K562 (cell line): ENCODE data around the gene THRSP. TPM values are rescaled to one million over a fixed set of nuclear protein-coding genes. Genes with fewer than 3 reads are reported as not detected.

Source experiments
- ATAC-seq: fragments of 200-7000 bp; cut with Tn5 transposase; 3 replicates; pipeline ENCODE4 v1.9.1; 2020; ENCODE audit warnings: moderate library complexity
- BruUV-seq: library from RNA; stranded (reverse); fragments of 400-500 nt; replicated peaks from 2 replicates; lab custom pipeline; 2021; lab: Mats Ljungman, UMichigan
- CTCF ChIA-PET: fragments of 300-600 bp; formaldehyde crosslinking; extraction: SDS; loops from one replicate; lab custom pipeline; 2021; ENCODE audit warnings: low intra/inter-chr PET ratio; lab: Yijun Ruan, JAX
- POLR2A ChIA-PET: fragments of 300-600, 350-650 bp; sonication (Branson Sonifier 250); formaldehyde crosslinking; extraction: SDS; loops from one replicate; lab custom pipeline; 2021; ENCODE audit warnings: antibody characterized with exemption, inconsistent platforms; lab: Yijun Ruan, JAX
- DNase-seq, 4 experiments: peaks; one replicate each; pipeline versions ENCODE4 v3.0.0 to v3.0.0-alpha.2; 2011 to 2018; ENCODE audit warnings: low spot score in 3 of 4, mixed read lengths in 3 of 4; ENCODE audit errors: extremely low read depth in 1 of 4
- FAIRE-seq: peaks from 2 replicates; lab custom pipeline; 2011; peaks lifted over from hg19 to GRCh38; lab: Jason Lieb, UNC
- H2AFZ ChIP-seq: 2 replicates; pipeline ENCODE4 v1.6.0; 2011; ENCODE audit warnings: low read depth, low read length, control low read depth, inconsistent platforms
- H3K27ac ChIP-seq: fragments of 200-600 bp; 3 replicates; pipeline ENCODE4 v1.8.0; 2011; ENCODE audit warnings: low read depth, mild to moderate bottlenecking, control low read depth, inconsistent platforms, low read length, moderate library complexity, mixed read lengths; ENCODE audit errors: extremely low read depth
- H3K27me3 ChIP-seq, 2 experiments: fragments of 300-600 bp in 1 of 2; 2 replicates in 1 of 2; 3 replicates in 1 of 2; pipeline versions ENCODE4 v1.6.0 to v1.8.0; 2011; ENCODE audit warnings: inconsistent platforms in 2 of 2, low read length in 2 of 2, mild to moderate bottlenecking in 1 of 2, mixed read lengths in 1 of 2, moderate library complexity in 1 of 2; ENCODE audit not compliant: control insufficient read depth in 2 of 2, insufficient read depth in 2 of 2
- H3K36me3 ChIP-seq: fragments of 300-600 bp; 3 replicates; pipeline ENCODE4 v1.8.0; 2011; ENCODE audit warnings: mild to moderate bottlenecking, low read length, inconsistent platforms; ENCODE audit not compliant: control insufficient read depth, insufficient read depth
- H3K4me1 ChIP-seq, 2 experiments: fragments of 200-600 bp in 1 of 2; replicated peaks in 1 of 2; 2 replicates in 1 of 2; 3 replicates in 1 of 2; pipeline versions ENCODE4 v1.5.1 to v1.8.0; 2011; ENCODE audit warnings: inconsistent platforms in 2 of 2, low read length in 2 of 2, mild to moderate bottlenecking in 1 of 2, mixed read lengths in 1 of 2, moderate library complexity in 1 of 2; ENCODE audit not compliant: control insufficient read depth in 2 of 2, insufficient read depth in 2 of 2
- H3K4me2 ChIP-seq: 2 replicates; pipeline ENCODE4 v1.6.1; 2011; ENCODE audit warnings: low read length, control low read depth, inconsistent platforms, mixed read lengths; ENCODE audit not compliant: insufficient read depth
- H3K4me3 ChIP-seq: fragments of 200-600 bp; sonication (generic), shearing (Covaris generic); 2 replicates; pipeline ENCODE4 v1.5.1; 2016; ENCODE audit warnings: control low read depth, inconsistent platforms
- H3K79me2 ChIP-seq: fragments of 200-600 bp; 3 replicates; pipeline ENCODE4 v1.8.0; 2011; ENCODE audit warnings: low read length, inconsistent platforms; ENCODE audit not compliant: control insufficient read depth, insufficient read depth
- H3K9ac ChIP-seq, 2 experiments: 2 replicates each; pipeline versions ENCODE4 v1.6.0 to v1.6.1; 2011; ENCODE audit warnings: low read depth in 2 of 2, low read length in 2 of 2, control low read depth in 1 of 2, inconsistent platforms in 1 of 2, mild to moderate bottlenecking in 1 of 2, mixed read lengths in 1 of 2; ENCODE audit not compliant: insufficient read depth in 1 of 2
- H3K9me1 ChIP-seq: one replicate; pipeline ENCODE4 v1.6.0; 2011; ENCODE audit warnings: inconsistent platforms, mild to moderate bottlenecking, low read length, moderate library complexity; ENCODE audit not compliant: control insufficient read depth, insufficient read depth
- H3K9me3 ChIP-seq: replicated peaks from 2 replicates; pipeline ENCODE4 v1.5.1; 2011; ENCODE audit warnings: low read depth, low read length, inconsistent platforms; ENCODE audit not compliant: control insufficient read depth, insufficient read depth
- H4K20me1 ChIP-seq: replicated peaks from 2 replicates; pipeline ENCODE4 v1.6.1; 2011; ENCODE audit warnings: low read length, inconsistent platforms, mixed read lengths; ENCODE audit not compliant: control insufficient read depth, insufficient read depth
- BCOR ChIP-seq: fragments of 450-650 bp; IDR thresholded peaks from 2 replicates; pipeline ENCODE4 v1.6.1; 2016
- CXXC5 ChIP-seq: fragments of 250-450 bp; sonication (Bioruptor Pico); IDR thresholded peaks from 2 replicates; pipeline ENCODE4 v1.8.0; 2022; ENCODE audit warnings: inconsistent platforms, mild to moderate bottlenecking, moderate library complexity
- ELK1 ChIP-seq: sonication (generic); formaldehyde crosslinking; IDR thresholded peaks from 2 replicates; pipeline ENCODE4 v1.8.1; 2022; ENCODE audit warnings: missing genetic modification reagents
- FOXA3 ChIP-seq, 2 experiments: fragments of 450-650 bp in 1 of 2; sonication (generic) in 1 of 2; formaldehyde crosslinking; IDR thresholded peaks in 1 of 2; conservative IDR thresholded peaks in 1 of 2; 2 replicates each; pipeline versions ENCODE4 v1.4.0 to v1.8.0; 2020 to 2022; ENCODE audit warnings: mild to moderate bottlenecking in 2 of 2, missing genetic modification reagents in 1 of 2
- HINFP ChIP-seq: fragments of 450-650 bp; conservative IDR thresholded peaks from 2 replicates; pipeline ENCODE4 v1.6.1; 2016; ENCODE audit warnings: missing genetic modification characterization, low read depth, mild to moderate bottlenecking, control low read depth, missing compliant biosample characterization
- MAX ChIP-seq: sonication (generic); formaldehyde crosslinking; IDR thresholded peaks from 2 replicates; pipeline ENCODE4 v1.9.0; 2022; ENCODE audit warnings: mild to moderate bottlenecking, missing genetic modification reagents
- MCM3 ChIP-seq: fragments of 450-650 bp; IDR thresholded peaks from 2 replicates; pipeline ENCODE4 v1.6.1; 2016
- POLR2H ChIP-seq: IDR thresholded peaks from 2 replicates; pipeline ENCODE4 v1.6.1; 2016; ENCODE audit warnings: missing genetic modification characterization, low read depth, mild to moderate bottlenecking, control low read depth, missing compliant biosample characterization, moderate library complexity
- RBM25 ChIP-seq: fragments of 200-400 bp; formaldehyde crosslinking; IDR thresholded peaks from 2 replicates; pipeline ENCODE4 v1.6.1; 2018; ENCODE audit warnings: low read length, low read depth, moderate library complexity; ENCODE audit not compliant: severe bottlenecking
- TAF7 ChIP-seq: fragments of 450-650 bp; IDR thresholded peaks from 2 replicates; pipeline ENCODE4 v1.6.1; 2016; ENCODE audit warnings: missing genetic modification characterization, missing compliant biosample characterization
- ZBTB12 ChIP-seq: fragments of 250-450 bp; sonication (Bioruptor Pico); IDR thresholded peaks from 2 replicates; pipeline ENCODE4 v1.4.0; 2020
- ZFP36 ChIP-seq: fragments of 150-350 bp; IDR thresholded peaks from 2 replicates; pipeline ENCODE4 v1.6.1; 2018; ENCODE audit warnings: low read length, low read depth; ENCODE audit not compliant: partially characterized antibody
- WGBS: fragments of 100-300 bp; shearing (Covaris generic); methylation state at CpG from one replicate; pipeline ENCODE4 v1.1.6; 2016; ENCODE audit warnings: low coverage, mixed read lengths; ENCODE audit not compliant: insufficient coverage; ENCODE audit errors: missing lambda C conversion rate; 5-methylcytosine and 5-hydroxymethylcytosine counted together
- in situ Hi-C: fragments of 300-500 bp; cut with MboI; formaldehyde crosslinking; loops from 4 replicates; pipeline ENCODE4 v1.15.0; 2018; ENCODE audit warnings: inconsistent platforms, mixed read lengths
- intact Hi-C: fragments of 100-400 bp; cut with micrococcal nuclease; formaldehyde crosslinking; loops from 2 replicates; pipeline ENCODE4 v1.14.2; 2022
- polyA plus RNA-seq, 8 experiments: library from polyadenylated mRNA; depleted of rRNA in 4 of 8; stranded (reverse) in 5 of 8; unstranded in 3 of 8; fragments of >200 nt; fragmentation: Nextera tagmentation in 2 of 8; fragmentation: Illumina TruSeq in 1 of 8; extraction: Ambion mirVana in 2 of 8; extraction: Trizol in 1 of 8; gene quantifications; 2 replicates each; pipeline versions ENCODE4 v1.2.1 to v1.2.3, GENCODE V29; 2011 to 2014; ENCODE audit warnings: inconsistent platforms in 1 of 8, missing spikeins in 1 of 8
- total RNA-seq, 7 experiments: library from RNA; depleted of rRNA in 6 of 7; stranded (reverse); fragments of >200 nt in 6 of 7; fragmentation: Illumina TruSeq in 2 of 7; extraction: Trizol in 2 of 7; gene quantifications; 2 replicates each; pipeline versions ENCODE4 v1.2.1 to v1.2.3, GENCODE V29; 2011 to 2021; ENCODE audit warnings: low replicate concordance in 1 of 7

The THRSP gene
- total and polyA plus RNA-seq, 9 of the 15 experiments (the other 6 are each of a cell fraction or from before 2014, with no cell fraction given), result 0.23 to 0.56 (median 0.31) TPM; not detected in 2

GRCh38 chr11:78034623-78035022 is 29.0 kb upstream of the THRSP start (continued):
- TF ChIP-seq TAF7, result no peak
- no peak for TF ChIP-seq ZBTB12 (CRISPR knock-in tag)
- peak; percentile 58 for TF ChIP-seq MAX
- no peak for TF ChIP-seq MCM3
- TF ChIP-seq CXXC5, result 0 out of 2 replicates have a peak, but pooled peaks have one; percentile 21

GRCh38 chr11:78036313-78036712 is 27.3 kb upstream of the THRSP start:
- Histone ChIP-seq H3K4me3 (no peak overlapping the region), H3K4me2 (no peak overlapping the region), H3K9ac (no peak overlapping the region), H3K36me3 (no peaks in the 10 kb centered on the region), H2AFZ (no peak overlapping the region), H3K9me1 (no peaks in the 10 kb centered on the region), H3K27me3 (no peaks in the 10 kb centered on the region; a peak in 1 of 5 replicates), H3K27ac (no peak overlapping the region), H4K20me1 (no peaks in the 10 kb centered on the region), H3K9me3 (no peaks in the 10 kb centered on the region), H3K4me1 (peaks cover 22 to 35% of the 10 kb centered on the region in 2 experiments), H3K79me2 (no peaks in the 10 kb centered on the region)
- intact Hi-C loops, result no loop called here
- ATAC-seq, result no peak
- no peak for DNase-seq
- CTCF ChIA-PET, result no interaction called here
- TF ChIP-seq HINFP (tag), result no peak
- TF ChIP-seq FOXA3 (CRISPR knock-in tag; conservative IDR thresholded peaks at IDR 0.05 in 1 of 2, IDR thresholded peaks at IDR 0.05 in 1 of 2), result peak; percentile 93 to 100
- TF ChIP-seq RBM25, result peak; percentile 83
- TF ChIP-seq ELK1, result no peak
- no peak for TF ChIP-seq POLR2H (tag)
- TF ChIP-seq ZFP36, result peak; percentile 69
- peak; percentile 71; the same call in 1 of the 2 replicates for TF ChIP-seq BCOR
- FAIRE-seq, result no peak
- no TSS peak for BruUV-seq
- in situ Hi-C loops, result no loop called here
- WGBS, result 68% methylated on average over 3 of the region's 3 CpGs
- POLR2A ChIA-PET, result interaction anchor here (0.6 to 1.2 kb wide), 2 partner anchors 9 to 15 kb away, joined by 3 to 5 read pairs; no protein-coding TSS in a partner anchor
